DMS 273 (cell line): ENCODE measurements around the gene NAALADL2.
"Not testable (repeated sequence)": the region's sequence is repeated elsewhere in the genome, so short reads cannot be mapped to it uniquely, and the experiment has no call there.

Source experiments
- DNase-seq: peaks from one replicate; lab custom pipeline; 2025; ENCODE audit not compliant: unreplicated experiment; lab: John Stamatoyannopoulos, UW

The NAALADL2 gene

DNA sequence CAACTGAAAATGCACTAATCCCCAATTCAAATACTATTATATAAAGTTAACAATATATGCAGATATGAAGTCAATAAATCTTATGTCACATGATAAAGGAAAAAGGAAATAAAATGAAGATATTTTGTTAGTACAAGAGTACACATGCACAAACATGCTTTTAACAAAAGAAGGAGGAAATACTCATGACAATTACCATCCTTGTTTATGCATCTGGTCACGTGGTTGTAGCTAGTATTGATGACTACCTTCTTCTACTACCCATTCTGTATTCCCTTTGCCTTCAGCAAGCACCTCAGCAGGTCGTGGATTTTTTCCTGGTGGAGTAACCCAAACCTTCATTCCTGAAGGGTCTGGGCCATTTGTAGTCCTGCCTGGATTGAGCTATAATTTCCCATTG is 669.6 kb downstream of the NAALADL2 start:
- DNase-seq = not testable (repeated sequence)

DNA sequence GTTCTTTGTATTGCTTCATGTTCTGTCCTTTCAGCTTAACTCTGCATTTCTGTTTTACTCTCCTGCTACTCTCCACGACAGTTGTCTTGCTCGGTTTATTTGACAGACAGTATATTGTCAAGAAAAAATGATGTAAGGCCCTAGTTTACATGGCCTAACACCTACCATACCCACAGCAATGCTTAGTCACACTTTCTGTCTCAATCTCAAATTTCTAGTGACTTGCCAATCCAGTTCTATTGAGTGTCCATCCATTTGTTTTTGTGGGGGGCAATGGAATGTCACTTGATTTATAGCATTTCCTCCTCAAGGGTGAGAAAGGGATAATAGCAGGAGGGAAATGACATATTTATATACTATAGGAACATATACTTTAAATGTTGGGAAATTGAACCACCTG is 676.2 kb downstream of the NAALADL2 start:
- no peak for DNase-seq

DNA sequence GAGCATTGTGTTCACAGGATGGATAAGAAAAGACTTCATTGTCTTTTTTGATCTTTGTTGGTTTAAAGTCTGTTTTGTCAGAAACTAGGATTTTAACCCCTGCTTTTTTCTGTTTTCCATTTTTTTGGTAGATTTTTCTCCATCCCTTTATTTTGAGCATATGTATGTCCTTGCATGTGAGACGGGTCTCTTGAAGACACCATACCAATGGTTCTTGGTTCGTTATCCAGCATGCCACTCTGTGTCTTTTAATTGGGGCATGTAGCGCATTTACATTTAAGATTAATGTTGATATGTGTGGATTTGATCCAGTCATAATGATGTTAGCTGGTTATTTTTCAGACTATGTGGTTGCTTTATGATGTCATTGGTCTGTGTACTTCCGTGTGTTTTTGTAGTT is 687.0 kb downstream of the NAALADL2 start:
- DNase-seq = no peak

DNA sequence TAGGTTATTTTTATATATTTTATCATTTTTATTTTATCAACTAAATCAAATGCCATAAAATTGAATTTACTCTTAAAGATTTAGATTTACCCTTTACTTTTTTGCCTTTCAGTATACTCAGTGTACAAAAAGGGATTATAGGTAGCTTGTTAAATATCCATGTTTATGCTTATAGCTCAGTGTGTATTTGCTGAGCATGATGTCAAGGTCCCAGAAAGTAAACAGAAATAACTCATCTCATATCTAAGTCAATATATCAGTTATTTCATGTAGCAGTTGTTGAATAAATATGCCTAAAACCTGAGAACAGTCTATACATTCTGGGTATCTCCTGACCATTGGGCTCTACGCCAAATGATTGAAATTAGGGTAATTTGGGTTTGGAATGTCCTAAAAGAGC is 693.8 kb downstream of the NAALADL2 start:
- DNase-seq = no peak

DNA sequence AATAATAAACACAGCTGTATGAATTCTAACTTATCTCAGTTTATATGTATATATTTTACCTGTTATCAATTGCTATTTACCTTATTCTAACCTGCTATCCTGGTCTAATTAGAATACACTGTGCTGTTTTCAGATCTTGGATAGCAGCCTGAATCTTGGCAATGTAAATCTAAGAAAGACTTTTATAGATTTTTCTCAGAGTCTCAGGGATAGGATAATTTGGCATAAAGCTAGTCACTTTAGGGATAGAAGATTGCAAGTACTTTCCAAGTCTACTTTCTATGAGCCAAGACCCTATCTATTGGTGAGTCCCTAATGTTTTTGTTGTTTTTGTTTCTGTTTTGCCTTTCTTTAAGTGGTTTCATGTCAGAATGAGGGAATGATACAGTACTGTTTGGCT is 695.7 kb downstream of the NAALADL2 start:
- DNase-seq = no peak

DNA sequence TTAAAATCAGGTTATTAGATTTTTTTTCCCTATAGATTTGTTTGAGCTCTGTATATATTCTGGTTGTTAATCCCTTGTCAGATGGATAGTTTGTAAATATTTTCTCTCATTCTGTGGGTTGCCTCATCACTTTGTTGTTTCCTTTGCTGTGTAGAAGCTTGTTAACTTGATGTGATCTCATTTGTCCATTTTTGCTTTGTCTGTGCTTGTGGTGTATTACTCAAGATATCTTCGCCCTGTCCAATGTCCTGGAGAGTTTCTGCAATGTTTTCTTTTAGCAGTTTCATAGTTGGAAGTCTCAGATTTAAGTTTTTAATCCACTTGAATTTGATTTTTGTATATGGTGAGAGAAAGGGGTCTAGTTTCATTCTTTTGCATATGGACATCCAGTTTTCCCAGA is 699.1 kb downstream of the NAALADL2 start:
- DNase-seq = no peak

DNA sequence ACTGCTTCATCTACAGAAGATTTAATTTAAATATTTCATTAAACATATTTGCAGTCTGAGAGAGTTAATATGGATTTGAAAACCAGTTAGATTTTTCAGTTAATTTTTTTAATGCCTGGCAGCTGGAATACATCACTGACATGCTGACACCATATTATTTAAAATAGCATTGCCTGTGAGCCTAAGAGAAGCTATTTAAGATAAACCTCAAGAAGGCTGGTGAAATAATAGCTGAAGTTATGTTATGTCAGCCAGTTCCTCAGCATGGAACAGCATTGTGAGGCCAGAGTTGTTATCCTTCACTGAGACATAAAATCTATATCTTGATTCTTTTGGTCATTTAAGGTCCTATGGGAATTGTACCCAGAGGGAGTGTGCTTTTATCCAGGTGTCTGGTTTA is 705.2 kb downstream of the NAALADL2 start:
- DNase-seq = no peak

DNA sequence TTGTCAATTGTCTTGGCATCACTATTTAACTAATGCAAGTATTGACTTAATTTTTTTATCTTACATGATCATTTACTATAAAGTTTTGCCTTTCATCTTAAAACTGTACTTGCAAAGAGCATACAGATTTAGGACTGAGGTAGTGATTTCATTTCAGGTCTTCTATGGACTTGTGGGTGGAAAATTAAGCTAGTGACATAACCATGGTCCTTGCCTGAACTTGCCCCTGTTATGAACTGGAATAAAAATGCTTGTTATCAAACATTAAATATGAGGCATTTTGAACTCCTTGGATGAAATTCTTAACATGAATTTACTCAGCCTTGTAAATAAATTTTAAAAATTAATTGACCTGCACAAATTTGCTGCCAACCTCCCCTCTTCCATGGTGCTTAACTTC is 712.0 kb downstream of the NAALADL2 start:
- DNase-seq = no peak

DNA sequence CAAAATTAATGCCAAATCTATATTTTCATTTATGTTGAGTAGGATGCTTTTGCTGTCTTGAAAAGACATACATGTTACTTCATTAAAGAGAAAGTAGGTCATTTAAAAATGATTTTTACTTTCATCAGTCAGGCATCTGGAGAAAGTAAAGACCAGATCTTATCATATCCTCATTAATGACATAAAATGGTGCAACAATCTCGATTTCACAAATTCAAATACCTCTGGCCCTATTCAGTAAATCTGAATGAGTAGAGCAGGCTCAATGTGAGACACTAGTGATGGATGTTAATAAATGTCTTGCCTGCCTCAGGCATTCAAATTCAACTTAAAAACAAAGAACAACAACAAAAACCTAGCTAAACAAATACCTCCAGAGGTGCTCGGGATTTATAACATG is 714.1 kb downstream of the NAALADL2 start:
- no peak for DNase-seq

DNA sequence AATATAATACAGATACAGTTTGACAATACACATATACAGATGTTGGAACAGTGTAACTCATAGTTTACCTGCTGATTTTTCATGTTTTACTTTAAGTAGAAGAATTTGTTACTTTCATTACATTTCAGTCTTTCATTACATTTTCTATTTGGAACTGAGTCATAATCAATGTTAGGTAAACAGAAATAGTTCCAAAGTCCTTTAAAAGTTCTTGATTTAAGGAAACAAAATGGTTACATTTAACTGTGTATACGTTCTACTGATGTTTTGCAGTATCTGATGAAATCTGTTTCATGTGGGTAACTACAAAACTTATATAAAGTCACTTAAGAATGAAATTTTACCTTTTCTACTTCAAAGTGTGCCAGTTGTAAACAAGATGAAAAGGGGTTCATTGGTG is 721.2 kb downstream of the NAALADL2 start:
- DNase-seq = no peak

DNA sequence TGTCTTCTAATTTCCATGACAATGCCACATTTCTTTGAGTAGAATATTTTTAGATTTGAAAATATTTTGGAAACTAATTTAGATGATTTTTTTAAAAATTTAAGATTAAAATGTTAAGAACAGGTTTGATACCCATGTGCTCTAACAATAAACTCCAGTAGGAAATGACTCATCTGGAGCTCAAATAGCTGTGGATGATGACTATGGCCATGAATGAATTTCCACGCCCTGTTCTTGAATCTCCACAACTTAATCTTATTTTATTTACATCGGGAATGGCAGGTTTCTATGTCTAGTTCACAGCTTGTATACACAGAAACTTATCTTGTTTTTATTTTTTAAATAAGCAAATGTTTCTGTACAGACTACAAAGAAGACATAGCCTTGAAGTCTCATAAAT is 726.8 kb downstream of the NAALADL2 start:
- DNase-seq = no peak

DNA sequence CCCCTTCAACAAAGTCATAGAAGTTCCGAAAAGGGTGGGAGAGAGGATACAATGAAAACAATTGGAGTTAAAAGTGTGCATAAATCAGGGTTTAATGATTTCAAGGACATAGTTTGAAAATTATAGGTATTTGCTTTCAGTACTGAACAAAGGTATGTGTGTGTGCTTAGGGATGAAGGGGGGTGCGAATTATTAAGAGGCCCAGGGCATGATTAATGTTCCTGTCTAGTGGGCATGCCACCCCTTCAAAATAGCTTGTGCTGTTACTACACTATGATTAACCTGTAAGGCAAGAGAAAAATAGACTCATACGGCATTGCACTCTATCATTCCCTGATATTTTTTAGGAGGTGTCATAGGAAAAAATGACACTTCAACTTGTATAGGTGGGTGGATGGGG is 731.6 kb downstream of the NAALADL2 start:
- DNase-seq = no peak

DNA sequence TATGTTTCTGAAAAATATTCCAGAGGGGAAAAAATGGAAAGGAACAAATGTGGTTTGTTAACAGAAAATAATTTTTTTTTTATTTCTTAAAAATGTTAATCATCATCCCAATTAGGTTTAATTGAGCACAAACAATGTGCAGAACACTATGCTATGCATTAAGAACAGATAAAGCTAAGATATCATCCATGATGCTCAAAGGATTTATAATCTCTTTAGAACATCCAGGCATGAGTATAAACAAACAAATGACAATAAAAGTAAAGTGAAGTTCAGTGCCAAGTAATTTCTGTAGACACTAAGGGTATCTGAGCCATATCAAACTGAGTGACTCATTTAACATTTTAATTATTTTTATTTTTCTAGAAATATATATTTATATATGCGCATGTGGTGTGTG is 732.2 kb downstream of the NAALADL2 start:
- no peak for DNase-seq

DNA sequence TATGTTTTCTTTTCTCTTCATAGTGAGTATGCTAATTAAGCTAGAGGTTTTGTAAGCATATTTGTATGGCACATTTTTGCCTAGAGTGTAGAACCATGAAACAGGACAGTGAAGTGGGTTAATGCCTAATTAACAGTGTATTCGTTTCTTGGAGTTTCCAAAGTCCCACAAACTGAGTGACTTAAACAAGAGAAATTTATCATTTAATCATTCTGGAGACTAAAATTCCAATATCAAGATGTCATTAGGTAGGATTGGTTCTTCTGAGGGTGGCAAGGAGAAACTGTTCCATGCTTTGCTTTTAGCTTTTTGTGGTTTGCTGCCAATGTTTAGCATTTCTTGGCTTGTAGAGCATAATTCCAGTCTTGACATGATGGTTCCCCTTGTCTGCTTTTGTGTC is 734.2 kb downstream of the NAALADL2 start:
- no peak for DNase-seq

DNA sequence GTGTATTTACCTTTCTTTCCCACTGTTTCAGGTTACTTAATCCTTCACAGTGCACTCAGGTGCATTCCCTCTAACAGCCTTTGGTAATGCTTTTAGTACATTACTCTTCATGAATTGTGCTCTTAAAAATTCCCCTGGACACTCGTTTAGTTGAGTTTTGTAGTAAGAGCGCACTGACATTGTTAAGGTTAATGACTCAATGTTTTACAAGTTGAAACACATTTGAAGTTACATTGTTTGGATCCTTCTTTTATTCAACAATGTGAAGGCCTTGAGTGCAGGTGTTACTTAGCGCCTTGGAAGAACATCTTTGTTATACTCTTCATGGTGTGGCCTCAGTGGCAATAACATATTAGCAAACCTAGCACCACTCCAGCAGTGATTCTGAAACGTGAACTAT is 739.6 kb downstream of the NAALADL2 start:
- no peak for DNase-seq

DNA sequence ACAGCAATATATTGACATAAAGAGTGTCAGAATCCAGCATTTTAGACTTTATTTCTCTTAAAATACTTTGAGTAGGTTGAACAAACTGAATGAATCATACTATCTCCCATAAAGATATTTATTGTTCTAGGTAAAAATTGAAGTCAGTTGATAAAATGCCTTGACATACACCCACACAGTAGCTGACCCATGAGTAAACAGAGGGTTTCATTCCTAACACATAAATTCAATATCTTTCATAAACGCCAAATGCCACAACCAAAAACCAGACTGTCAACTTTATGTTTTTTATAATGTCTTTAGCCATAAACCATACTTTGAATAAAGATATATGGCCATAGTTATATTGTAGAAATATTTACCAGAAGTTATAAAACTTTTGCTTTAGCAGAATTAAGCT is 742.4 kb downstream of the NAALADL2 start:
- DNase-seq = no peak

DNA sequence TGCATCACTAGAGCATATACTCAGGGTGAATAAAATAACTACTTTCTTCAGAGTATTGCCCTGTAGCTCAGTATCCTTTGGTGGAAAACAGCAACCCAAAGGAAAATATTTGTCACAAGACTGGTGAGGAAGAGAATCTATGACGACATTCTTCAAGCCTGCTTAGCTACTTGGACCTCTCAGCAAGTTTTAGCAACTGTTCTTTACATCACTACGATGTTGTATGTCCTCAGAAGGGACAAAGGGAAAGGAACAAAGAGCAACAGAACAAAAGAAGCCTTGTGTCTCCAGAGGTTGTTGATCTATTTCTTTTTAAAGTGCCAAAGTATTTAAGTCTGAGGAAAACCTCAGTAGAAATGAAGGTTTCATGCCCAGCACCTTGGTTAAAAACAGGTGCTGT is 746.7 kb downstream of the NAALADL2 start:
- no peak for DNase-seq

DNA sequence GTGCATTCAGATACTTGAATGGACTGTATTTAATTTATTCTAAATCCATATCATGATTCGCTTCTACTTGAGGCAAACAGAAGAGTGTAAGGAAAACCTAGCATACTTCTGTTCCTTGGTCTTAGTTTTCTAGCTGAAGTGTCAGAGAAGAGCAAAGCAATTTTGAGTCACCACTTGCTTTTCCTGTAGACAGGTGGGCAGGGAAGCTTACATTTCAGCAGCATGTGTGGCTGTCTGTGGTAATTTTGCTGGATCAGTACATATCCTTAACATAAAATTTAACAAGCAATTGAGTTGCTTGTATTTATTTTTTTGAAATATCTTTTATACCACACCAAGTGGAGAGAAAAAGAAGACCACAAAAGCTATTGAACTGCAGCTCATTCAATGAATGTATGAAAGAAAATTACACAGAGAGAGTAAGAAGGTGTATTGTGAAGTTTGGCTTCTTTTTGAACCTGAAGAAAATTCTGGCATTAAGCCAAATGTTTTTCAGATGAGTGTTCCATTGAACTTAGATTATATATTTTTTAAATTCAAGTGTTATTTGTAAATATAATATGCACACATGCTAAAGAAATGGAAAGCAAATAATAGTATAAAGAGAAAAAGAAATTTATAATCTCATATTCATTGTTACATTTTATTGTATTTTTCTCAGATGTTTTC is 747.6 kb downstream of the NAALADL2 start:
- peak; percentile 55 for DNase-seq

DNA sequence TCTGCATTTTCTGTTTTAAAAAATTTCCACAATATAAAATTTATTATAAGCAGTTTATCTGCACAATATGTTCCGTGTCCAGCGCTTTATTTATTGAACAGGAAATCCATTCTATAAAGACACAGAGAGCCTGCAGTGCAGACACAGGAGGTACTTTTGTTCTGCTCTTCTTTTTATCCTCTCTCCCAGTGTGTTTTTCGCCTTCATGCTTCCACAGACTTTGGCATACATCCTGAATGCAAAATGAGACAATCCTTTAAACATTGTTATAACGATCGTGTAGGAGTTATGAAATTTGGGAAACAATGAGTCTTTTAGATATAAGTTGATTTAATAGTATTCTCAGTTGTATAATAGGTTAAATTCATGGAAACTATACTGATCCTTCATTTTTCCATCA is 749.2 kb downstream of the NAALADL2 start:
- DNase-seq = no peak

DNA sequence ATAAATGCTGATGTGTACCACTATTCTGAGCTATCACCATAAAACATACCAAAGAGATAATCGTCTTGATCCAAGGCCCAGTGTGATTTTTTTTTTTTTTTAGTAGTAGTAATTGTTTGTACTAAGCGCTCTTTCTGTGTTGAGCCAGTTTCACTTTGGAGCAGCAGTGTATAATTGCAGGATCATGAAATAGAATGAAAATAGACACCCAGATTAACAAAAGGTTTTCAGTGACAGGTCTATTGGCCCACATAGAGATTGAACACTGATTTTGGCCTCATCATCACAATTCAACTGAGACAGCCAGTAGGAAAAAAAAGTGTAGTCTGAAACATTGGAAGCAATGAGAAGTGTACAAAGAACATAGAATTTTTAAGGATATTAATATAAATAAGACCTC is 749.8 kb downstream of the NAALADL2 start:
- no peak for DNase-seq

DNA sequence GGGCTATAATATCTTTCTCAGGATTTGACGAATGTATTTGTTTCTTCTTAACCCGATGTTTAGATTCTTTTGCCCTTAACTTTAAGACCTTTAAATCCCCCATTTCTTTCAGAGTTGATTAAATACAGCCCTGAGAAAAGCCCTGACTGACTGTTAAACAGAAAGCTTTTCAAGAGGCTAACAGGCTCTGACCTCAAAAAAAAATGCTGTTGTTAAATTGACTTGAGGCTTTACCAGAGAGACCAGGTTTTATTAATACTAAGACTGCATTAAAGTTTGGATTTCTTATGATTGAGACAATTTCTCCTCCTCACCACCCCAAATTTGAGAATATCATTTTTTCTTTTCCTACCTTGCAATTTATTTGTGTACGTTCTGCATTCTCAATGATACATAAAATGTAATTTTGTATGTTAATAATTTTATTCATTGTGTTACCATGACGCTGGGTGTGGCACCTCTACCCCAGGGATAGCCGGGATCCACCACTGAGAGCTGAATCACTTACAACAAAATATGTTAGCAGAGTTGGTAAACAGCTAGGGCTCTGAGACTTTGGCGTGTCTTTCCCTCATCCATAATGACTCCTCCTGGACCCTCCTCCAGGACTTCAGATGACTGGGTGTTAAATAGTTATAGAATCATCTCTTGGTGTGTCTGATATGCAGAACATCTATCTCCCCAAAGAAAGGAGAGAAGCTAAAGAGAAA is 753.5 kb downstream of the NAALADL2 start:
- DNase-seq = peak; percentile 11

DNA sequence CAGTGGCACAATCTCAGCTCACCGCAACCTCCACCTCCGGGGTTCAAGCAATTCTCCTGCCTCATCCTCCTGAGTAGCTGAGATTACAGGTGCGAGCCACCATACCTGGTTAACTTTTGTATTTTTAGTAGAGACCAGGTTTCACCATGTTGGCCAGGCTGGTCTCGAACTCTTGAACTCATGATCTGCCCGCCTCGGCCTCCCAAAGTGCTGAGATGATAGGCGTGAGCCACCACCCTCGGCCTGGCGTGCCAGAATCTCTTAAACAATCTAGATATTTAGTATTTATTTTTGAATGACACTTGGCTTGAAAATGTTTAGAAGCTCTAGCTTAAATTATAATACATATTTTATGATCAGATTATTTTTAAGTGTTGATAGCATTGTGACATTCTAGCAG is 755.0 kb downstream of the NAALADL2 start:
- not testable (repeated sequence) for DNase-seq

DNA sequence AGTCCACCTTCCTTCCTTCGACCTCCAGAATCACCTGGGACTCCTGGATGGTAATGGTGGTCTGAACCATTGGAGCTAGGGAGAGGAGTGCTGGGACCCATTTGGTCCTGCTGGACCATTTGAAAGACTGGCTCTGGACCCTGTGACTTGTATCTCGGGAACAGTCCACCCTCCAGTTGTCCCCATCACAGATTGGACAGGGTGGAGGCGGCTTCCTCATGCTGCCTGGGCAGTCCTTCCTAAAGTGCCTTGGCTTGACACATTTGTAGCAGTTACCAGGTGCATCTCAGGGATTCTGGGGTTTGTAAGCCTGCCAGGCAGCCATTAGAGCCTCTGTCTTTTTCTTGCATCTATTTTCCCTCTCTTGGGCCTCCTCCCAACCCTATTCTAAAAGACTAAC is 758.1 kb downstream of the NAALADL2 start:
- DNase-seq = no peak
